Measurements from ENCODE around the gene EYA2. TPM values are rescaled to one million over a fixed set of nuclear protein-coding genes. Genes with fewer than 3 reads are reported as not detected.

The EYA2 gene
- total and polyA plus RNA-seq, 2 donors from 2014 or later, result 2.6 to 7.9 TPM

DNA sequence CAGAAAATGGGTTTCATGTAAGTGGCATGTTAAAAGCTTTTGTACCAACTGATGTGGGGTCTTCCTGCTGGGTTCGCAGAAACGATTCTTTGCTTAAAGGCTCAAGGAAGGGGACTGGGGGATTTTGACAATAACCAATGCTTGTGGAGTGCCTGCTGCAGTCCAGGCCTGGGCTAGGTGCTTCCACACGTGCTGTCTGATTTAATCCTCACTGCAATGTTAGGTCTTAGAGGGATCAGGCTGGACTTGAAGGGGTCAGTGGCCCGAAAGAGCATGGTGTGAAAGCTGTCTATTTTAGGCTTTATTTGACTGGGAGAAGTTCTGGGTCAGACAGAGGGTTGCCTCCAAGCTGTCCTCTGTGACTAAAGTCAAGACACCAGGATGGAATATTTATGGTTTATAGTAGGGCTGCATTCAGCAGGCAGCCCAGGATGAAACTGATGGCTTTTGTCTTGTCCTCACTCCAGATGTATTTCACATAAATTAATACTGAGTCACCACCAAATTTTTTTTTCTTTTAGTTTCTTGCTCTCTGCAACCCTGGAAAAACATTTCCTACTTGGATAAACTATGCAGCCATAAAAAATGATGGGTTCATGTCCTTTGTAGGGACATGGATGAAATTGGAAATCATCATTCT, 242.7 kb downstream of the EYA2 start:
- DNase-seq, result no peak
- intact Hi-C loops (cut with DNase I), result no loop called here
- no peak overlapping the region for H3K9ac ChIP-seq (ENCODE audit: low read length in 3 of 3)
- no peak overlapping the region for H3K27ac ChIP-seq (ENCODE audit: low read depth in 2 of 2, low read length in 2 of 2)
- peaks cover 0 to 3% (median 0%) of the 10 kb centered on the region in 3 donors for H3K9me3 ChIP-seq (ENCODE audit: control insufficient read depth in 2 of 3, insufficient read depth in 1 of 3, low read length in 3 of 3)
- FAIRE-seq, result no peak
- no peak overlapping the region for H3K4me3 ChIP-seq (ENCODE audit: low read length in 3 of 3)
- no peaks in the 10 kb centered on the region for H3K27me3 ChIP-seq (ENCODE audit: control insufficient read depth, insufficient read depth, low read length)
- H3K36me3 ChIP-seq (ENCODE audit: control insufficient read depth in 2 of 3, insufficient read depth in 3 of 3, low read length in 3 of 3), result no peaks in the 10 kb centered on the region
- no peaks in the 10 kb centered on the region for H3K4me1 ChIP-seq (ENCODE audit: control insufficient read depth in 2 of 3, insufficient read depth in 2 of 3, low read depth in 1 of 3, low read length in 3 of 3)
- no peak for TF ChIP-seq CTCF (IDR thresholded peaks at IDR 0.05; ENCODE audit: borderline replicate concordance, extremely low read depth, insufficient read depth)

DNA sequence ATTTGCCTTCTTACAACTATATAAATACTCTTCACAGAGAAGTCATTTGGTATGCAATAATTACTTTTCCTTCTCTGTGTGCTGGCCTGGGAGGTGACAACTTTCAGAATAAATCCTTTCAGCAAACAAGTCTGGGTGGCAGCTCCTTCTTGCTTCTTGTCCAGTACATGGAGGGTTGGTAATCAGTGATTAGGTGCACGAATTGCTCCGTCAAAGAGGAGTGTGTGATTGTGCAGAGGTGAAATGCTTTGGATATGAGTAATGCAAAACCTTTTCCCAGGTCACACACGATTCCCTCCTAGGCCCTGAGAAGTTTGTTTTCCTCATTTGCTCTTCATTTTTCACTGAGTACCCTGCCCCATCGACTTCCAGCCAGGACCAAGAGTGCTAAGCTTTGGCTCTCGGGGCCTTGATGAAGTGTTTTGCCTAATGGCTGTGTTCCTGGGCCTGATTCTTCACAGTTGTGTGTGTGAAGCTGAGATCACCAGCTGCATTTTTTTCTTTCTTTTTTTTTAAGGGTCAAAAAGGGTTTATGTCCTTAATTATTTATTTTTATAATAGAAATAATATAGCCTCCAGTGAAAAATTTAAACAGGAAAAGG, 245.4 kb downstream of the EYA2 start:
- Histone ChIP-seq H3K9me3 (ENCODE audit: control insufficient read depth in 2 of 3, insufficient read depth in 1 of 3, low read length in 3 of 3) (peaks cover 0 to 3% (median 0%) of the 10 kb centered on the region in 3 donors), H3K9ac (ENCODE audit: low read length in 3 of 3) (no peak overlapping the region), H3K36me3 (ENCODE audit: control insufficient read depth in 2 of 3, insufficient read depth in 3 of 3, low read length in 3 of 3) (no peaks in the 10 kb centered on the region), H3K27me3 (ENCODE audit: control insufficient read depth, insufficient read depth, low read length) (no peaks in the 10 kb centered on the region), H3K4me3 (ENCODE audit: low read length in 3 of 3) (no peak overlapping the region), H3K4me1 (ENCODE audit: control insufficient read depth in 2 of 3, insufficient read depth in 2 of 3, low read depth in 1 of 3, low read length in 3 of 3) (no peaks in the 10 kb centered on the region), H3K27ac (ENCODE audit: low read depth in 2 of 2, low read length in 2 of 2) (no peak overlapping the region)
- FAIRE-seq (no peak), DNase-seq (no peak)
- intact Hi-C loops (cut with DNase I), result no loop called here
- TF ChIP-seq CTCF (IDR thresholded peaks at IDR 0.05; ENCODE audit: borderline replicate concordance, extremely low read depth, insufficient read depth), result no peak

DNA sequence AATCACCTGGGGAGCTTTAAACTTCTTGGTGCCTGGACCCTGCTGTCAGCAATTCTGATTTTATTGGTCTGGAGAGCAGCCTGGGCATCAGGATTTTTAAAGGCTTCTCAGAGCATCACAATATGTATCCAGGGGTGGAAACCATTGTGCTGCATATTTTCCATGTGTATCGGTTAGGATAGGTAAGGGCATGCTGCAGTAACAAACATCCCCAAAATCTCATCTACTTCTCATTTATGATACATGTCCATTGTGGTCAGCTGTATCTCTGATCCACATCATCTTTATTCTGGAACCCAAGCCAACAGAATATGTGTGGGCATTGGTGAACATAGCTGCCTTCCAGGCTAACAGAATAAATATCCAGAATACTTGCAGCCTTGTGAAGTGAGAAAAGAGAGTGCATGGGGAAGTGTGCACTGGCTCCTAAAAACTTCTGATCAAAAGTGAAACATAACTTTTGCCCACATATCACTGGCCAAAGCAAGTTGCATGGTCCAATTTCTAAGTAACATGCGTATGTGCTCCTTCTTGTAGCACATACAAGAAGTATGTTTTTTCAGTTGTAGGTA, 246.8 kb downstream of the EYA2 start:
- Histone ChIP-seq H3K27ac (ENCODE audit: low read depth in 2 of 2, low read length in 2 of 2) (no peak overlapping the region), H3K4me3 (ENCODE audit: low read length in 3 of 3) (no peak overlapping the region), H3K9ac (ENCODE audit: low read length in 3 of 3) (no peak overlapping the region), H3K27me3 (ENCODE audit: control insufficient read depth, insufficient read depth, low read length) (no peaks in the 10 kb centered on the region), H3K4me1 (ENCODE audit: control insufficient read depth in 2 of 3, insufficient read depth in 2 of 3, low read depth in 1 of 3, low read length in 3 of 3) (no peaks in the 10 kb centered on the region), H3K36me3 (ENCODE audit: control insufficient read depth in 2 of 3, insufficient read depth in 3 of 3, low read length in 3 of 3) (no peaks in the 10 kb centered on the region), H3K9me3 (ENCODE audit: control insufficient read depth in 2 of 3, insufficient read depth in 1 of 3, low read length in 3 of 3) (peaks cover 0 to 3% (median 0%) of the 10 kb centered on the region in 3 donors)
- intact Hi-C loops (cut with DNase I), result no loop called here
- DNase-seq (no peak), FAIRE-seq (no peak)
- TF ChIP-seq CTCF (IDR thresholded peaks at IDR 0.05; ENCODE audit: borderline replicate concordance, extremely low read depth, insufficient read depth), result no peak

Data from kidney (tissue), 14 donors.